GM19467 (cell line): ENCODE measurements around the gene MEFV.
A peak's percentile ranks its signal among the peaks of the same experiment; 100 is the strongest.
"Not testable (repeated sequence)": the region's sequence is repeated elsewhere in the genome, so short reads cannot be mapped to it uniquely, and the experiment has no call there.

Source experiments
- ATAC-seq: cut with Tn5 transposase; IDR thresholded peaks from one replicate; pipeline ENCODE4 v1.9.1; 2021; ENCODE audit warnings: mild to moderate bottlenecking, moderate library complexity; ENCODE audit not compliant: unreplicated experiment

The MEFV gene, protein sequence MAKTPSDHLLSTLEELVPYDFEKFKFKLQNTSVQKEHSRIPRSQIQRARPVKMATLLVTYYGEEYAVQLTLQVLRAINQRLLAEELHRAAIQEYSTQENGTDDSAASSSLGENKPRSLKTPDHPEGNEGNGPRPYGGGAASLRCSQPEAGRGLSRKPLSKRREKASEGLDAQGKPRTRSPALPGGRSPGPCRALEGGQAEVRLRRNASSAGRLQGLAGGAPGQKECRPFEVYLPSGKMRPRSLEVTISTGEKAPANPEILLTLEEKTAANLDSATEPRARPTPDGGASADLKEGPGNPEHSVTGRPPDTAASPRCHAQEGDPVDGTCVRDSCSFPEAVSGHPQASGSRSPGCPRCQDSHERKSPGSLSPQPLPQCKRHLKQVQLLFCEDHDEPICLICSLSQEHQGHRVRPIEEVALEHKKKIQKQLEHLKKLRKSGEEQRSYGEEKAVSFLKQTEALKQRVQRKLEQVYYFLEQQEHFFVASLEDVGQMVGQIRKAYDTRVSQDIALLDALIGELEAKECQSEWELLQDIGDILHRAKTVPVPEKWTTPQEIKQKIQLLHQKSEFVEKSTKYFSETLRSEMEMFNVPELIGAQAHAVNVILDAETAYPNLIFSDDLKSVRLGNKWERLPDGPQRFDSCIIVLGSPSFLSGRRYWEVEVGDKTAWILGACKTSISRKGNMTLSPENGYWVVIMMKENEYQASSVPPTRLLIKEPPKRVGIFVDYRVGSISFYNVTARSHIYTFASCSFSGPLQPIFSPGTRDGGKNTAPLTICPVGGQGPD

DNA sequence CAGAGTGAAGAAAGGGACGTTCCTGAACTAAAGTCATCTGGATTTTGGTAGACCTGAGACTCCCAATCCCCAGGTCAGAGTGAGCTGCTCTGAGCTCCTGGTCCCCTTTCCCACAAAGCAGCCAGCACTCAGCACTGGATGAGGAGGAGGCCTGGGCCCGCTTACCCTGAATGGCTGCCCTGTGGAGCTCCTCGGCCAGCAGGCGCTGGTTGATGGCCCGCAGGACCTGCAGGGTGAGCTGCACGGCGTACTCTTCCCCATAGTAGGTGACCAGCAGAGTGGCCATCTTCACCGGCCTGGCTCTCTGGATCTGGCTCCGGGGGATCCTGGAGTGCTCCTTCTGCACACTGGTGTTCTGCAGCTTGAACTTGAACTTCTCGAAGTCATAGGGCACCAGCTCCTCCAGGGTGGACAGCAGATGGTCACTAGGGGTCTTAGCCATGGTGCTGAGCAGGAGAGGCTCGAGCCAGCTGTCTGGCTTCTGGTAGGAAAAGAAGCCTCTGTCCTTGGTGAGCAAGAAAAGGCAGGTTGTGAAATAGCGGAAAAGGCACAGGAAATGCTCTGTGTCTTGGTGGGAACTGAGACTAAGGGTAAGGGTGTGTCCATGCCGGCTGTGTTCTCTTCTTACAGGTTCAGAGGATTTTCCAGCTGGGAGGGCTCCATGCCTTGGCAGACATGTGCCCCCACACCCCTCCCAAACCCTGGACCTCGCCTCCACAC, at the start of gene MEFV:
Gene MEFV, minus strand, starts transcription at position 488 of the 720 bp plus-strand sequence. Its CDS starts 46 bp downstream, at position 442.
- no peak for ATAC-seq

DNA sequence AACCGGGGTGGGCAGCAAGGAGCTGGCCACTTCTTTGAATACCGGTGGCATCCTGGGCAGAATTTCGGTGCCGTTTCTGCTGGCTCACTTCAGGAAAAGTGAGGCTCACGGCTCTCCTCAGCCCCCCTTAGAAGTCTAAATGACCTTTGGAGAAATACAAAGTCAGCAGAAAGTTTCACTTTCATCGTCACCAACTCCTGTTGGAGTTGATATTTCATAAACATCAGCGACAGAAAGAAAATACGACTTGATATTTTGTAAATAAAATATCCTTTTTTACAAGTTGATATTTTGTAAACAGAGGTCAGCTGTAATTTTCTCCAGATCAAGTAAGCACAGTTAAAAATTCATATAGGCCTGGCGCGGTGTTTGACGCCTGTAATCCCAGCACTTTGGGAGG, 49.6 kb upstream of the MEFV start:
- ATAC-seq = no peak

DNA sequence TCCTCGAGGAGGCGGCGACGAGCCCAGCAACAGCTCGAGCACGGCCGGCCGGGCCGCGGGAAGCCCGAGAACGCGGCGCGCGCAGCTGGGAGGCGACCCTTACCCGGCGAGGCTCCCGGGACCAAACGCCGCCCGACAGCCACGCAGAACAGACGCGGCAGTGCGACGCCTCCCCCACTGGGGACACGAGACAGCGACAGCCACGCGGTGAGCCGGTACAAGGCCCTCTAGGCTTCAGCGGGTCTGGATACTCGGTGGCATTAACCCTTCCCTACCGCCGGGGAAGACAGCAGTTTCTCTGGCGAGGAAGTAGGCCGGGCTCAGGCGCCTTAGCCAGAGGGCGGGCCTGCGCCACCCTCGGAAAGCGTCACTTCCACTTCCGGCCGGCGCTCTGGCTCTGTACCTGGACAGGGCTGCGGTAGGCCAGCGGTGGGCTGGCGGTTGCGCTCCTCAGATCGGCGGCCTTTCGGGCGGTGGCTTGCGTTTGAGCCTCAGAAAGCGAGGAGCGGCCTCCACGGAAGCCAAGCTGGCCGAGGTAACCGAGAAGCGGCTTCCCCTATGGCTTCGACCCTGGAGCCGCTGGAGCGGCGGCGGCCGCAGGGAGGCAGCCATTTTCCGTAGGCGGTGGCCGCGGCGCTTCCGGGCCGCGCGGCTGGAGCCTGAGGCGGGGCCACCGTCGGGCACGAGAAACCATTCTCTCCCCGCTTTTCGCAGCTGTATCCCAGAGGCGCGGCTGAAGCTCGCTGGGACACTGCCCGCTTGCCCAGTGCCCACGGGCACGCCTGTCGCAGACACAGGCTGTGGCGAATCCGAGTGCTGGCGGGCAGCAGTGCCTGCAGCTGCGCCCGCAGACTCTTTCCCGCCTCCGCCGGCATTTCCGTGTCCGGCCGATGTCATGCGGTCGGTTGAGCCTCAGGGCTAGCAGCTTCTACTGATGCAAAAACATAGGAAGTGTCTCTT, 49.0 kb upstream of the MEFV start, which contains the start of the genes TIGD7 and ZNF75A:
Gene TIGD7, minus strand, starts transcription at position 322 of the 960 bp plus-strand sequence. CDS start 4,816 bp downstream, outside the sequence.
Gene ZNF75A, plus strand, starts transcription at position 389 of the 960 bp plus-strand sequence. CDS start 2,932 bp downstream, outside the sequence.
- ATAC-seq = peak; percentile 96

DNA sequence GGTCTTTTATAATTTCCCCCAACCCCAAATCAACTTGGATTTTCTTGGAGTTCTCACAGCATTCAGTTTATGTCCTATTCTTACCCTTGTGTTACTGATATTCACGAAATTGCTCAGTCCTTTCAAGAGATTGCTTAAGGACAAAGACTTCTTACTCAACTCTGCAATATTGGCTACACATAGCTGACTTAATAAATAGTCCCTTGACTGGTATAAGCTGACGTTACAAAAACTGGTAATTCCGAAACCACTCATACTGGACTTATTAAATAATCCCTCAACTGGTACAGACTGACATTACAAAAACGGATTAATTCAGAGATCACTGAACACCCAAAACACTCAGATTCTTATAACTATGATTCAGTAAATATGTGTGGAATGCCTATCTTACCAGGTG, 47.9 kb upstream of the MEFV start:
- ATAC-seq = no peak

DNA sequence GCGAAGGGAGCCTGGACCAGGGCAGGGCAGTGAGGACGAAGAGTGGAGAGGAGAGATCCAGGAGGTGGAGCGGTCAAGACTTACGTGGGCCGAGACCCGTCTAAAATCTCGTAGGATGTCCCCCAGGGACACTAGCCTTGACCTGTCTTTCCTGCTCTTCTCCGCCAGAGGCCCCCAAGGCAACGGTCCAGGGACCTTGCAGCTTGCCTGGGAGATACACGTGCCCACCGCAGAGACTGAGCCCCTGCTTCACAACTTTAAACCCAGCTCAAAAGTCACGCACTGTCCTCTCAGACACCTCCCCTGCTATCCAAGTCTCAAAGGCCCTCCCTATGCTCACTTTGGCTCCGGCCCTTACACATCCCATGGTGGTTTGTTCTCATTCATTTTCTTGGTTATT, 39.4 kb upstream of the MEFV start:
- ATAC-seq = no peak

DNA sequence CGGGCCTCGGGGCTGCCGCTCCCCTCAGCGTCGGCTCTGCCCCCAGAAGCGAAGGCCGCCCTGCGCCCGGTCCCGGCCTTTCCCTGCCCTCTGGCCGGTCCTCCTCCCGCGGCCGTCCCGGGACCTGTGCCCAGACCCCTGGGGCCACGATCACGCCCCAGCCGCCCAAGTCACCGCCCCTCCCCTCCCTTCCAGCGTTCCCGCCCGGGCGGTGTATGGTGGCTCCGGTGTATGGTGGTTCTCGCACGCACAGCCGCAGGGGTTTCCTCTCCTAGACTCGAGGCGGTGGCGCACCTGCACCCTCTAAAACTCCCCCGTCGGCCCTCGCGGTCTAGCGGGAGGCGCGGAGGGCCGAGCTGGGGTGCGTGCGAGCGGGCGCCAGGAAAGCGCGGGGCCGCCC, 38.8 kb upstream of the MEFV start:
- no peak for ATAC-seq

DNA sequence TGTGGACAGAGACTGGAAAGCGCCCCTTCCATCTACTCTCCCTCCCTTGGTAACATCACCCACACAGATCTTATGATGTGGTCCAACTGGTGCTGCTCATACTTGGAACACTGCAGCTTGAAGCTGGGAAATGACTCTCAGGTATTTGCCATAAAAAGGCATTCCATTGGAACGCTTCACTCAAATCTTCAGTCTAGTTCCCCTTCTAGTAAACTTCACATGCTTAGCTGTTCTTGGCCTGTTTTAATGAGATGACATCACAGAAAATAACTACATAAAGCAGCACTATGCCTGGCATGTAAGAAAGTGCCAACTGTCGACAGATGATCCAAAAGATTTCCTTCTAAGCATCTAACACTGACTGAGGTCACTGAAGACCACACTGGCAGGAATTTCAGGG, 36.2 kb upstream of the MEFV start:
- ATAC-seq = no peak

DNA sequence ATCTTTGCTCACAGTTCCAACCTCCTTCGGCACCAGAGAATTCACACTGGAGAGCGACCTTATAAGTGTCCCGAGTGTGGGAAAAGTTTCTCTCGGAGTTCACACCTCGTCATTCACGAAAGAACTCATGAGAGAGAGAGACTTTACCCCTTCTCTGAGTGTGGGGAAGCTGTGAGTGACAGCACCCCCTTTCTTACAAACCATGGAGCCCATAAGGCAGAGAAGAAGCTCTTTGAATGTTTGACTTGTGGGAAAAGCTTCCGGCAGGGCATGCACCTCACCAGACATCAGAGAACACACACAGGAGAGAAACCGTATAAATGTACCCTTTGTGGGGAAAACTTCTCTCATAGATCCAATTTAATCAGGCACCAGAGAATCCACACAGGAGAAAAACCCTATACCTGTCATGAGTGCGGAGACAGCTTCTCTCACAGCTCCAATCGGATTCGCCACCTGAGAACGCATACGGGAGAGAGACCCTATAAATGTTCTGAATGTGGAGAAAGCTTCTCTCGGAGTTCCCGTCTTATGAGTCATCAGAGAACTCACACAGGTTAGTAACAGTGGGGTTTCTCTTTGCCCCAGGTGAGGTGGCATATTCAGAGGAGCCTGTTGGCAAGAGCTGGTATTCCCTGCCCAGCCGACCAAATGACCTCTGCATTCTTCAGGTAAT, 33.7 kb upstream of the MEFV start:
- ATAC-seq = no peak

DNA sequence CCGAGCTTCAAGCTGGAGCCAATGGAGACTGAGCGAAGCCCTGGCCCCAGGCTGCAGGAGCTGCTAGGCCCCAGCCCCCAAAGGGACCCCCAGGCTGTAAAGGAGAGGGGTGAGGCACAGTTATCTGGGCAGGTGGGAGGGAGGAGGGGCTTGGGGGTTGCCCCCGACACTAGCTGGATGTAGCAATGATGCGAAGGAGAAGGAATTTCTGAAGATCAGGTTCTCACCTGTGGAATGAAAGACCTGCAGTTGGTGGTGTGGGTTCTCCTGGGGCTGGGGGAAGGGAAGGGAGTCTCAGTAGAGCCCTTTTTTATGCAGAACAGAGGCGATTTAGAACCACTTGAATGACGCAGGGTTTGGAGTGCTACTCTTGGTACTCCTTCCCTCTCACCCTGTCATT, 28.7 kb upstream of the MEFV start:
- no peak for ATAC-seq

DNA sequence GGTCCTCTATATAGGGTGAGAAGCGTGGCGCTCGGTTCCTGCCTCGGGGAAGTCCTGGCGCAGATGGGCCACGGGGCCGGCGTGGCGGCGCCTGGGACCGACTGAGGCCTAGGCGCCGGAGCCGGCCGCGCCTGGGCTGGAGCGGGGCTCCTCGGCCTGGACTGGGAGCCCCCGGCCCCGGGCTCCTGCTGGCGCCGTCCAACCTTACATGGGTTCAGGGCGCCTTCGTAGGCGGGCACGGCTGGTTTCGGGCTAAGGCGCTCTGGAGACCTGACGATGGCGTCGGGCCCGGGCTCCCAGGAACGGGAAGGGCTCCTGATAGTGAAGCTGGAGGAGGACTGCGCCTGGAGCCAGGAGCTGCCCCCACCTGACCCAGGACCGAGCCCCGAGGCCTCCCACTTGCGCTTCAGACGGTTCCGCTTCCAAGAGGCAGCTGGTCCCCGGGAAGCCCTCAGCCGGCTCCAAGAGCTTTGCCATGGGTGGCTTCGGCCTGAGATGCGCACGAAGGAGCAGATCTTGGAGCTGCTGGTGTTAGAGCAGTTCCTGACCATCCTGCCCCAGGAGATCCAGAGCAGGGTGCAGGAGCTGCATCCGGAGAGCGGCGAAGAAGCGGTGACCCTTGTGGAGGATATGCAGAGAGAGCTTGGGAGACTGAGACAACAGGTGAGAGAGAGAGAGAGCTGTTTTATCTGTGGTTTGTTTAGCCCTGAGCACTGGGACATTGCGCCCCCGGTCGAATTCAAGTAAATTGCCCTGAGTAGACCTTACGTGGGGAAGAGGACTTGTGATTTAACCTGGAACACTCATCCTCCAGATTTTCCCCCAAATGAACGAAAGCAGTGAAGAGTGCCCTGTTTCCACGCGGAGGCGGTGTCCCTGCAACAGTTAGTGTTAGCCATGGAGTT, 27.4 kb upstream of the MEFV start:
- ATAC-seq = peak; percentile 27

DNA sequence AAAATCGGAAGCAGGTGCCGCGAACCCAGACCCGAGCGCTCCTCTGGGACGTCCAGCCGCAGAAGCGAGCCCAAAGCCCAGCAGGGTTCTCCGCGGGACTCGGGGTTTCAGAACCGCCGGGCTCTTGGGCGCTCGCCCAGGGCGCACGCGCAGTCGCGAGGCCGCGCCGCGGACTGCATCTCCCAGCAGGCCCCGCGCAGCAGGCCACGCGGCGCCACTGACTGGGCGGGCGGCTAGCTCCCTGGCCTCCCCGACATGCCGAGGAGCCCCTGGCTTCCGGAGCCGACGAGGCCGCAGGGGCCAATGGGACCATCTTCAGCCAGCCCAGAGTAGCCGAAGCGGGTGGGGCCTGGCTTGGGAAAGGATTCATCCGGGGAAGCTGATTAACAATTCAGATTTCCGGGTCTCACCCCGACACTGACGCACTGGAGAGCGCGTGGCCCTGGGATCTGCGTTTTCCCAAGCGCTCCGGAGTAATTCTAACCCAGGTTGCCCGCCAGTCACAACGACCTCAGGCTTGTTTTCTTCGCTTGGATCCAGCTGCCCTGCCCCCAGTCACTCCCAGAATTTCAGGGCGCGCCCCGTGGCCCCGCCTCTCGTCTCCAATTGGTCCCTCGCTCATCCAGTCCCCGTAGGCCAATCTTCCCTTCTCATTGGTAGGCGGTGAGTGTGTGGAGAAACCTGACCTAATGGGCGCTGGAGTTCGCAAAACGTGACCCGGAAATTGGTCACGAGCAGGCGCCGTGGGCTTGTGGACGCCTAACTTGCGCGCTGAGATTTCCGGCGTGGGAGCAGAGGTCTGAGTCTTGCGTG, 26.5 kb upstream of the MEFV start, which contains the start of gene ZNF263:
Gene ZNF263, plus strand, starts transcription at position 762 of the 813 bp plus-strand sequence. CDS start 328 bp downstream, outside the sequence.
- peak; percentile 73 for ATAC-seq

DNA sequence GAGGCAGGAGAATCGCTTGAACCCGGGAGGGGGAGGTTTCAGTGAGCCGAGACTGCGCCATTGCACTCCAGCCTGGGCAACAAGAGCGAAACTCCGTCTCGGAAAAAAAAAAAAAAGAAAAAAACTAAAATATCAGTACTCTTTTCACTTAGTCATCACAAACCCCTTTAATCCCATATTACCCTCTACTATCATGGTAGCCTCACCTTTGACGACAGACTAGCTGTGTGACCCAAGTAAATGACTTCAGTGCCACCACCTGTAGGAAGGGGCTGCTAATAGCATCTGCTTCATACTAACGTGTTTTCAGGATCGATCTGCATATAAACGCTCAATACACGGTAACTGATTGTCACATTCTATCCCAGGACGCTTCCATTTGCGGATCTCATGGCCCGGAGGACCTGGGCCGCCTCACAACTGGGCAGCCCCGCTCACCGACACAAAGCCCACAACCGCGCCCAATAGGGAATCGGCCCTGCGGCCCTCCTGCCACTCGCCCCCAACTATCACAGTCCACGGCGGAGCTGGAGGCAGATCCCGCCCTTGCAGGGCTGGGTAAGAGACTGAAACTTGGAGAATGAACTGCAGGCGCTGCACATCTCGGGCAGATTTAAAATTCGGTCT, 25.8 kb upstream of the MEFV start:
- ATAC-seq = peak; percentile 9

DNA sequence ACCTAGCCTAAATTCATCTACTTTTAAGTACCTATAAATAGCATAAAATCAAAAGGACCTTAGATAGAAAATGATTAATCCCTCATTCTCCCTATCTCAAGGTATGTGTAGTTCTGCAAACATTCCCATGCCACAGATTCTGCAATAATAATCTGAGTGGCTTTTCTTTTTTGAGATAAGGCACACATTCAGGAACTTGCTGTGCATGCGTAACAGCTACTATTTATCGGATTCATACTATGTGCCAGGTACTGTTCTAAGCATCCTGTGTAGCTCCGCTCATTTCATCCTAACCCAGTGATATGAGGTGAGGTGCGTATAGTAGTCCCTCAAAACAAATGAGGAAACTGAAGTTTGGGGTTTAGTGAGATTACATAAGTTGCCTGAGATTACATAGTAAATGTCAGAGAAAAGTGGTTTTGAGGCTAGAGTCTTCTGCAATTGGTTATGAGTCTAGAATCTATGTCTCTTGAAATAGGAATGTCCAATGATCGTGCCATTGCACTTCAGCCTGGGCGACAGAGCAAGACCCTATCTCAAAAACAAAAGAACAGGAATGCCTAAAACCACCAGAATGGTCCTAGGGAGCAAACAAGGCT, 24.9 kb upstream of the MEFV start:
- no peak for ATAC-seq

DNA sequence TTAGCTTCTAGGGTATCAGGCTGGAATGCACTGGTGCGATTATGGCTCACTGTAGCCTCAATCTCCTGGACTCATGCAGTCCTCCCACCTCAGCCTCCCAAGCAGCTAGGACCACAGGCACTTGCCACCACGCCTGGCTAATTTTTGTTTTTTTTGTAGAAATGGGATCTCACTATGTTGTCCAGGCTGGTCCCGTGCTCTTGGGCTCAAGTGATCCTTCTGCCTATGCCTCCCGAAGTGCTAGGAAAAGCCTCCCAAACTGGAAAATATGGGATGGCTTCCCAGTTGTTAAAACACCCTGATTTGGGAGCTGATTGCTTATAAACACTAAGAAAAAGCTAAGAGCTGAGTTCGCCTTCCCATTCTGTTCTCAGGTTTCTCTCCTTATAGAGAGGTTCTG, 20.2 kb upstream of the MEFV start:
- ATAC-seq = no peak

DNA sequence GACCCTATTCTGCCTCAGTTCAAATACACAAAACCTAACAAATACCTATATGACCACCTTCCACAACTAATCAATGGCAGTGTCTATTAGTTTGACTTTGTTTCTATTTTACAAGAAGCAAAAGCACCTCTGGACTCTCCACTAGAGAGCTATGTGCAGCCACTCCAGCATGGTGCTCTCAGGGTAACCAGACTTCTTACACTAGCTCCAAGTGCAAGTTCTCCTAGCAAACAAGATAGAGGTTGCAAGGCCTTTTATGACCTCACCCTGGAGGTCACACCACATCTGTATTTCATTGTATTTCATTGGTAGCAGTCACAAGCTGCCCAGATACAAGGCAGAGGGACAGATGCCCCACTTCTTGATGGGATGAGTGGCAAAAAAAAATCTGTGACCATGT, 18.5 kb upstream of the MEFV start:
- ATAC-seq = no peak

DNA sequence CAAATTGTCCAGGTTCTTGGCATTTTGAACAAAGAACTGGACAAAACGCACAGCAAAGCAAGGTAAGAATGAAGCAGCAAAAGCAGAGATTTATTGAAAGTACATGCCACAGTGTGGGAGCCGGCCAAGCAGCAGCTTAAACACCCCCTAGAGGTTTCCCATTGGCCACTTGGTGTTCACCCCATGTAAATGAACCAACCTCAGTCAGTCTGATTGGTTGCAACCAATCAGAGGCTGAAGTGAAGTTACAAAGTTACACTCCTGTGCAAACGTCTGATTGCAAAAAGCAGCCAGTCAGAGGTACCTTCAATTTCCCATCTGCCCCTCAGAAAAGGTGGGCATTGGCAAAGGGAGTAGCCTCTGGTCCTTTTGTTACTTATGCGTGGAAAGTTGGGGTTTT, 18.1 kb upstream of the MEFV start:
- no peak for ATAC-seq

DNA sequence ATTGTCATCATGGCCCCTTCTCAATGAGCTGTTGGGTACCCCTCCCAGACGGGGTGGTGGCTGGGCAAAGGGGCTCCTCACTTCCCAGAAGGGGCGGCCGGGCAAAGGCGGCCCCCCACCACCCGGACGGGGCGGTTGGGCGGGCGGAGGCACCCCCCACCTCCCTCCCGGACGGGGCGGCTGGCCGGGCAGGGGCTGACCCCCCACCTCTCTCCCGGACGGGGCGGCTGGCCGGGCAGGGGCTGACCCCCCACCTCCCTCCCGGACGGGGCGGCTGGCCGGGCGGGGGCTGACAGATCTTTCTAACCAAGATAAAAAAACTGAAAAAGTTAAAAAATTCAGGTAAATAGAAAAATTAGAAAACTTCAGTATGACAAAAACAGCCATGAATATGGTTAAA, 14.8 kb upstream of the MEFV start:
- not testable (repeated sequence) for ATAC-seq
